ENCODE results near the gene AKNAD1. TPM values are rescaled to one million over a fixed set of nuclear protein-coding genes. Genes with fewer than 3 reads are reported as not detected.
A peak's percentile ranks its signal among the peaks of the same experiment; 100 is the strongest.

AKNAD1 gene
- total and polyA plus RNA-seq, 2 of the 13 experiments (the other 11 are each of a cell fraction or from before 2014, with no cell fraction given) = not detected

DNA sequence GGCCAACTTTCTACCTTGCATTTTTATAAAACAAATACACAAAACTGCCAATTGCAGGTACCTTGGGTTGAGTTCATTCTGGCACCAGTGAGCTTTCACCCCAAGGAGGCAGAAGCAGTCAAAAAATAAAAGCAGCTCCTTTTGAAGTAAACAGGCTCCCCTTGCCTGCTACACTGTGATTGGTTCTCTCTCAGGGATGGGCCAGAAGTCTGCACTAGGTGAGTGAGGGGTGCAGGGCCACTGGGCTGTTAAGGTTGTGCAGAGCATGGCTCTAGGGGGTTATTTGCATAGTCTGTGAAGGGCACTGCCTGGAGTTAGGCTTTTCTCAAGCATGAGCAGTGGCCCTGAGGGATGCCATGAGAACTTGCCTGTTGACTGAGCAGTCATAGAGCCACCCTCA is 39.1 kb downstream of the AKNAD1 start:
- BruUV-seq (replicated peaks) = no TSS peak
- no peak overlapping the region for H3K27ac ChIP-seq (ENCODE audit: extremely low read length, insufficient read depth, low read length)
- in situ Hi-C loops (cut with HindIII; ENCODE audit: extremely low pct_ligation_motif_present, low pct_unique_long_range_greater_than_20kb) = no loop called here
- H3K79me2 ChIP-seq (ENCODE audit: insufficient read depth, low read length) = no peaks in the 10 kb centered on the region
- H3K9ac ChIP-seq (ENCODE audit: insufficient read depth, low read depth, low read length) = no peak overlapping the region
- FAIRE-seq (no peak), DNase-seq (ENCODE audit: low spot score) (no peak), ATAC-seq (peak; percentile 21; the same call in 1 of the 3 replicates)
- H3K4me3 ChIP-seq (replicated peaks in 1 of 3; ENCODE audit: insufficient read depth in 1 of 3, low read depth in 2 of 3, low read length in 3 of 3) = no peak overlapping the region
- H3K27me3 ChIP-seq (ENCODE audit: control insufficient read depth in 1 of 2, insufficient read depth in 2 of 2, low read length in 2 of 2) = no peaks in the 10 kb centered on the region
- peaks cover 14% of the 10 kb centered on the region for H3K4me1 ChIP-seq (ENCODE audit: insufficient read depth, low read length)
- POLR2A ChIA-PET = interaction anchor here (1.4 kb wide), 1 partner anchor 22 kb away, joined by 3 read pairs; no protein-coding TSS in a partner anchor
- H3K4me2 ChIP-seq (ENCODE audit: low read depth, low read length) = no peak overlapping the region
- CTCF ChIA-PET (ENCODE audit: low intra/inter-chr PET ratio, low total read pairs) = no interaction called here
- no peaks in the 10 kb centered on the region for H4K20me1 ChIP-seq (ENCODE audit: insufficient read depth, low read length)
- intact Hi-C loops (cut with micrococcal nuclease; ENCODE audit: unreplicated experiment) = no loop called here
- H3K9me3 ChIP-seq (ENCODE audit: low read length) = no peaks in the 10 kb centered on the region
- H2AFZ ChIP-seq (ENCODE audit: low read length) = no peak overlapping the region
- no peaks in the 10 kb centered on the region for H3K36me3 ChIP-seq (replicated peaks in 1 of 2; ENCODE audit: control insufficient read depth in 1 of 2, insufficient read depth in 2 of 2, low read length in 2 of 2)
- TF ChIP-seq ZNF841 (CRISPR knock-in tag; IDR thresholded peaks at IDR 0.05; ENCODE audit: borderline replicate concordance) (no peak), ZSCAN20 (CRISPR knock-in tag; IDR thresholded peaks at IDR 0.05; ENCODE audit: borderline replicate concordance) (no peak), IRF2 (CRISPR knock-in tag; IDR thresholded peaks at IDR 0.05) (no peak), BORCS8-MEF2B (CRISPR knock-in tag; IDR thresholded peaks at IDR 0.05) (no peak), SP2 (CRISPR knock-in tag; IDR thresholded peaks at IDR 0.05) (no peak), MAF1 (CRISPR knock-in tag; IDR thresholded peaks at IDR 0.05; ENCODE audit: borderline replicate concordance) (no peak), ZHX2 (IDR thresholded peaks at IDR 0.05; ENCODE audit: low read depth) (no peak), ZHX2 (CRISPR knock-in tag; IDR thresholded peaks at IDR 0.05; ENCODE audit: borderline replicate concordance) (no peak), HNRNPH1 (optimal IDR thresholded peaks at IDR 0.05; ENCODE audit: low read depth, low read length) (no peak), ZNF138 (CRISPR knock-in tag; IDR thresholded peaks at IDR 0.05; ENCODE audit: low read depth) (no peak), TBX3 (IDR thresholded peaks at IDR 0.05; ENCODE audit: borderline replicate concordance) (no peak), MAFG (CRISPR knock-in tag; IDR thresholded peaks at IDR 0.05) (no peak)
- TF ChIP-seq, protein P1, sequence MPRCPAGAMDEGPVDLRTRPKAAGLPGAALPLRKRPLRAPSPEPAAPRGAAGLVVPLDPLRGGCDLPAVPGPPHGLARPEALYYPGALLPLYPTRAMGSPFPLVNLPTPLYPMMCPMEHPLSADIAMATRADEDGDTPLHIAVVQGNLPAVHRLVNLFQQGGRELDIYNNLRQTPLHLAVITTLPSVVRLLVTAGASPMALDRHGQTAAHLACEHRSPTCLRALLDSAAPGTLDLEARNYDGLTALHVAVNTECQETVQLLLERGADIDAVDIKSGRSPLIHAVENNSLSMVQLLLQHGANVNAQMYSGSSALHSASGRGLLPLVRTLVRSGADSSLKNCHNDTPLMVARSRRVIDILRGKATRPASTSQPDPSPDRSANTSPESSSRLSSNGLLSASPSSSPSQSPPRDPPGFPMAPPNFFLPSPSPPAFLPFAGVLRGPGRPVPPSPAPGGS (CRISPR knock-in tag; IDR thresholded peaks at IDR 0.05) = no peak
- TF ChIP-seq, protein P2, sequence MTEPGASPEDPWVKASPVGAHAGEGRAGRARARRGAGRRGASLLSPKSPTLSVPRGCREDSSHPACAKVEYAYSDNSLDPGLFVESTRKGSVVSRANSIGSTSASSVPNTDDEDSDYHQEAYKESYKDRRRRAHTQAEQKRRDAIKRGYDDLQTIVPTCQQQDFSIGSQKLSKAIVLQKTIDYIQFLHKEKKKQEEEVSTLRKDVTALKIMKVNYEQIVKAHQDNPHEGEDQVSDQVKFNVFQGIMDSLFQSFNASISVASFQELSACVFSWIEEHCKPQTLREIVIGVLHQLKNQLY (CRISPR knock-in tag; IDR thresholded peaks at IDR 0.05) = no peak
- TF ChIP-seq, protein P3, sequence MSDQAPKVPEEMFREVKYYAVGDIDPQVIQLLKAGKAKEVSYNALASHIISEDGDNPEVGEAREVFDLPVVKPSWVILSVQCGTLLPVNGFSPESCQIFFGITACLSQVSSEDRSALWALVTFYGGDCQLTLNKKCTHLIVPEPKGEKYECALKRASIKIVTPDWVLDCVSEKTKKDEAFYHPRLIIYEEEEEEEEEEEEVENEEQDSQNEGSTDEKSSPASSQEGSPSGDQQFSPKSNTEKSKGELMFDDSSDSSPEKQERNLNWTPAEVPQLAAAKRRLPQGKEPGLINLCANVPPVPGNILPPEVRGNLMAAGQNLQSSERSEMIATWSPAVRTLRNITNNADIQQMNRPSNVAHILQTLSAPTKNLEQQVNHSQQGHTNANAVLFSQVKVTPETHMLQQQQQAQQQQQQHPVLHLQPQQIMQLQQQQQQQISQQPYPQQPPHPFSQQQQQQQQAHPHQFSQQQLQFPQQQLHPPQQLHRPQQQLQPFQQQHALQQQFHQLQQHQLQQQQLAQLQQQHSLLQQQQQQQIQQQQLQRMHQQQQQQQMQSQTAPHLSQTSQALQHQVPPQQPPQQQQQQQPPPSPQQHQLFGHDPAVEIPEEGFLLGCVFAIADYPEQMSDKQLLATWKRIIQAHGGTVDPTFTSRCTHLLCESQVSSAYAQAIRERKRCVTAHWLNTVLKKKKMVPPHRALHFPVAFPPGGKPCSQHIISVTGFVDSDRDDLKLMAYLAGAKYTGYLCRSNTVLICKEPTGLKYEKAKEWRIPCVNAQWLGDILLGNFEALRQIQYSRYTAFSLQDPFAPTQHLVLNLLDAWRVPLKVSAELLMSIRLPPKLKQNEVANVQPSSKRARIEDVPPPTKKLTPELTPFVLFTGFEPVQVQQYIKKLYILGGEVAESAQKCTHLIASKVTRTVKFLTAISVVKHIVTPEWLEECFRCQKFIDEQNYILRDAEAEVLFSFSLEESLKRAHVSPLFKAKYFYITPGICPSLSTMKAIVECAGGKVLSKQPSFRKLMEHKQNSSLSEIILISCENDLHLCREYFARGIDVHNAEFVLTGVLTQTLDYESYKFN (CRISPR knock-in tag; conservative IDR thresholded peaks at IDR 0.05) = no peak
